ENCODE measurements around the gene FZD1. TPM values are rescaled to one million over a fixed set of nuclear protein-coding genes. Genes with fewer than 3 reads are reported as not detected.
"Not testable (repeated sequence)": the region's sequence is repeated elsewhere in the genome, so short reads cannot be mapped to it uniquely, and the experiment has no call there.

FZD1 gene
- polyA plus RNA-seq, 1 donor = 13.2 TPM

- Histone ChIP-seq H3K4me3 (ENCODE audit: low read length) (no peak overlapping the region), H3K9me3 (ENCODE audit: control insufficient read depth, low read depth, low read length) (no peaks in the 10 kb centered on the region), H3K4me1 (ENCODE audit: control insufficient read depth, insufficient read depth, low read length) (peaks cover 8% of the 10 kb centered on the region), H3K27ac (ENCODE audit: low read length) (no peak overlapping the region), H3K36me3 (ENCODE audit: control insufficient read depth, insufficient read depth, low read length) (no peaks in the 10 kb centered on the region), H3K27me3 (ENCODE audit: control insufficient read depth, insufficient read depth, low read length) (no peaks in the 10 kb centered on the region)
- peak; percentile 17 to 63 for DNase-seq
- no CpG with 5 or more reads among the region's 3 CpGs for WGBS (ENCODE audit: insufficient coverage, low lambda C conversion rate)
Observed at GRCh38 chr7:91295576-91295975, 31.3 kb downstream of the FZD1 start.

- no peak for DNase-seq
- WGBS (ENCODE audit: insufficient coverage, low lambda C conversion rate) = no CpG with 5 or more reads among the region's 1 CpG
- peaks cover 6% of the 10 kb centered on the region for H3K4me1 ChIP-seq (ENCODE audit: control insufficient read depth, insufficient read depth, low read length)
- no peak overlapping the region for H3K27ac ChIP-seq (ENCODE audit: low read length)
- H3K27me3 ChIP-seq (ENCODE audit: control insufficient read depth, insufficient read depth, low read length) = no peaks in the 10 kb centered on the region
- H3K4me3 ChIP-seq (ENCODE audit: low read length) = no peak overlapping the region
- no peaks in the 10 kb centered on the region for H3K9me3 ChIP-seq (ENCODE audit: control insufficient read depth, low read depth, low read length)
- H3K36me3 ChIP-seq (ENCODE audit: control insufficient read depth, insufficient read depth, low read length) = no peaks in the 10 kb centered on the region
Observed at GRCh38 chr7:91297939-91298338, 33.7 kb downstream of the FZD1 start.

GRCh38 chr7:91299952-91300775 is 35.9 kb downstream of the FZD1 start:
- 93% methylated on average over 6 of the region's 6 CpGs for WGBS (ENCODE audit: insufficient coverage, low lambda C conversion rate)
- Histone ChIP-seq H3K4me3 (ENCODE audit: low read length) (no peak overlapping the region), H3K4me1 (ENCODE audit: control insufficient read depth, insufficient read depth, low read length) (peaks cover 2% of the 10 kb centered on the region), H3K27me3 (ENCODE audit: control insufficient read depth, insufficient read depth, low read length) (no peaks in the 10 kb centered on the region), H3K27ac (ENCODE audit: low read length) (no peak overlapping the region), H3K9me3 (ENCODE audit: control insufficient read depth, low read depth, low read length) (no peaks in the 10 kb centered on the region), H3K36me3 (ENCODE audit: control insufficient read depth, insufficient read depth, low read length) (no peaks in the 10 kb centered on the region)
- no peak for DNase-seq

GRCh38 chr7:91302794-91303193 is 38.6 kb downstream of the FZD1 start:
- WGBS (ENCODE audit: insufficient coverage, low lambda C conversion rate) = 40% methylated on average over 1 of the region's 2 CpGs
- H3K4me1 ChIP-seq (ENCODE audit: control insufficient read depth, insufficient read depth, low read length) = no peaks in the 10 kb centered on the region
- no peak overlapping the region for H3K4me3 ChIP-seq (ENCODE audit: low read length)
- H3K36me3 ChIP-seq (ENCODE audit: control insufficient read depth, insufficient read depth, low read length) = no peaks in the 10 kb centered on the region
- no peaks in the 10 kb centered on the region for H3K27me3 ChIP-seq (ENCODE audit: control insufficient read depth, insufficient read depth, low read length)
- no peak overlapping the region for H3K27ac ChIP-seq (ENCODE audit: low read length)
- no peaks in the 10 kb centered on the region for H3K9me3 ChIP-seq (ENCODE audit: control insufficient read depth, low read depth, low read length)
- no peak for DNase-seq

GRCh38 chr7:91306266-91306665 is 42.0 kb downstream of the FZD1 start:
- no peaks in the 10 kb centered on the region for H3K9me3 ChIP-seq (ENCODE audit: control insufficient read depth, low read depth, low read length)
- no peak overlapping the region for H3K27ac ChIP-seq (ENCODE audit: low read length)
- WGBS (ENCODE audit: insufficient coverage, low lambda C conversion rate) = 100% methylated on average over 1 of the region's 2 CpGs
- no peaks in the 10 kb centered on the region for H3K27me3 ChIP-seq (ENCODE audit: control insufficient read depth, insufficient read depth, low read length)
- DNase-seq = no peak
- no peaks in the 10 kb centered on the region for H3K36me3 ChIP-seq (ENCODE audit: control insufficient read depth, insufficient read depth, low read length)
- no peak overlapping the region for H3K4me3 ChIP-seq (ENCODE audit: low read length)
- H3K4me1 ChIP-seq (ENCODE audit: control insufficient read depth, insufficient read depth, low read length) = no peaks in the 10 kb centered on the region

GRCh38 chr7:91307467-91307866 is 43.2 kb downstream of the FZD1 start:
- no peaks in the 10 kb centered on the region for H3K9me3 ChIP-seq (ENCODE audit: control insufficient read depth, low read depth, low read length)
- no peaks in the 10 kb centered on the region for H3K36me3 ChIP-seq (ENCODE audit: control insufficient read depth, insufficient read depth, low read length)
- no peak overlapping the region for H3K27ac ChIP-seq (ENCODE audit: low read length)
- no peak for DNase-seq
- H3K4me1 ChIP-seq (ENCODE audit: control insufficient read depth, insufficient read depth, low read length) = no peaks in the 10 kb centered on the region
- H3K4me3 ChIP-seq (ENCODE audit: low read length) = no peak overlapping the region
- 93% methylated on average over 2 of the region's 3 CpGs for WGBS (ENCODE audit: insufficient coverage, low lambda C conversion rate)
- H3K27me3 ChIP-seq (ENCODE audit: control insufficient read depth, insufficient read depth, low read length) = no peaks in the 10 kb centered on the region

GRCh38 chr7:91308191-91308590 is 44.0 kb downstream of the FZD1 start:
- H3K36me3 ChIP-seq (ENCODE audit: control insufficient read depth, insufficient read depth, low read length); H3K27me3 ChIP-seq (ENCODE audit: control insufficient read depth, insufficient read depth, low read length); DNase-seq; H3K4me1 ChIP-seq (ENCODE audit: control insufficient read depth, insufficient read depth, low read length); H3K27ac ChIP-seq (ENCODE audit: low read length); H3K4me3 ChIP-seq (ENCODE audit: low read length); H3K9me3 ChIP-seq (ENCODE audit: control insufficient read depth, low read depth, low read length): not testable (repeated sequence)
- no CpG with 5 or more reads among the region's 3 CpGs for WGBS (ENCODE audit: insufficient coverage, low lambda C conversion rate)

GRCh38 chr7:91310830-91311460 is 46.7 kb downstream of the FZD1 start:
- H3K27ac ChIP-seq (ENCODE audit: low read length) = no peak overlapping the region
- no peaks in the 10 kb centered on the region for H3K9me3 ChIP-seq (ENCODE audit: control insufficient read depth, low read depth, low read length)
- no peaks in the 10 kb centered on the region for H3K36me3 ChIP-seq (ENCODE audit: control insufficient read depth, insufficient read depth, low read length)
- 78% methylated on average over 4 of the region's 7 CpGs for WGBS (ENCODE audit: insufficient coverage, low lambda C conversion rate)
- H3K4me1 ChIP-seq (ENCODE audit: control insufficient read depth, insufficient read depth, low read length) = no peaks in the 10 kb centered on the region
- H3K4me3 ChIP-seq (ENCODE audit: low read length) = no peak overlapping the region
- no peaks in the 10 kb centered on the region for H3K27me3 ChIP-seq (ENCODE audit: control insufficient read depth, insufficient read depth, low read length)
- DNase-seq = no peak

GRCh38 chr7:91311839-91312238 is 47.6 kb downstream of the FZD1 start:
- no peak overlapping the region for H3K27ac ChIP-seq (ENCODE audit: low read length)
- no peaks in the 10 kb centered on the region for H3K4me1 ChIP-seq (ENCODE audit: control insufficient read depth, insufficient read depth, low read length)
- no peaks in the 10 kb centered on the region for H3K27me3 ChIP-seq (ENCODE audit: control insufficient read depth, insufficient read depth, low read length)
- H3K36me3 ChIP-seq (ENCODE audit: control insufficient read depth, insufficient read depth, low read length) = no peaks in the 10 kb centered on the region
- no peak overlapping the region for H3K4me3 ChIP-seq (ENCODE audit: low read length)
- no peak for DNase-seq
- WGBS (ENCODE audit: insufficient coverage, low lambda C conversion rate) = no CpG with 5 or more reads among the region's 1 CpG
- H3K9me3 ChIP-seq (ENCODE audit: control insufficient read depth, low read depth, low read length) = no peaks in the 10 kb centered on the region

GRCh38 chr7:91313113-91313512 is 48.9 kb downstream of the FZD1 start:
- Histone ChIP-seq H3K36me3 (ENCODE audit: control insufficient read depth, insufficient read depth, low read length) (no peaks in the 10 kb centered on the region), H3K4me1 (ENCODE audit: control insufficient read depth, insufficient read depth, low read length) (no peaks in the 10 kb centered on the region), H3K4me3 (ENCODE audit: low read length) (no peak overlapping the region), H3K27me3 (ENCODE audit: control insufficient read depth, insufficient read depth, low read length) (no peaks in the 10 kb centered on the region), H3K9me3 (ENCODE audit: control insufficient read depth, low read depth, low read length) (no peaks in the 10 kb centered on the region), H3K27ac (ENCODE audit: low read length) (no peak overlapping the region)
- DNase-seq = no peak
- WGBS (ENCODE audit: insufficient coverage, low lambda C conversion rate) = no CpG with 5 or more reads among the region's 5 CpGs
